ENCODE measurements around the gene PRDM5. TPM values are rescaled to one million over a fixed set of nuclear protein-coding genes. Genes with fewer than 3 reads are reported as not detected.

The PRDM5 gene
- total RNA-seq, 1 experiment from 2014 or later = 5.1 TPM

DNA sequence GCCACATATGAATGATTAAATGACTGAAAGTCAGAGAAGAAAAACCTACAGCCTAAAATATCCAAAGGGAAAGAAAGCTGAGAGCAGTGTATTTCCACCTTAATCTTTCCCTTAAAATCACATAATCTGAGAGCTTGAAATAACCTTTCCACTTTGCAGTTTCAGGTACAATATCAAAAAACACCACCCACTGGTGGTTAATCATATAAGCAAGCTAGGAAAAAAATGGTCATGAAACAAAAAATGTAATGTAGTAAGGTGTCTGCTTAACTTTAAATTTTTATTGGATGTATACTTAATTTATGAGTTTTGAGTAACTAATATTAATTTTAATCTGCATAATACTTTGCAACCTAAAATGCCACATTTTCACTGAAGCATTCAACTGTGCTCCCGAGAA, 3.2 kb downstream of the PRDM5 start:
- H3K4me2 ChIP-seq (ENCODE audit: low read length) = no peak overlapping the region
- RAD21 ChIA-PET (ENCODE audit: low non-redundant PET in 1 of 2, low total read pairs in 2 of 2, uncharacterized antibody in 2 of 2, unreplicated experiment in 2 of 2) = no interaction called here
- no peaks in the 10 kb centered on the region for H3K9me2 ChIP-seq (ENCODE audit: insufficient read depth)
- CTCF ChIA-PET = interaction anchor here (0.9 to 1.0 kb wide), 2 partner anchors 10 to 764 kb away, joined by 3 read pairs; no protein-coding TSS in a partner anchor
- TF ChIP-seq JUND (IDR thresholded peaks at IDR 0.05) = no peak
- TF ChIP-seq CTCF (IDR thresholded peaks at IDR 0.05 in 2 of 3, conservative IDR thresholded peaks at IDR 0.05 in 1 of 3; ENCODE audit: borderline replicate concordance in 1 of 3, insufficient read depth in 1 of 3, low read depth in 2 of 3, low read length in 2 of 3) = peak in 1 of 3 experiments; percentile 42; a peak in 2 of 6 replicates
- no peak for TF ChIP-seq EGR1 (IDR thresholded peaks at IDR 0.05; ENCODE audit: low read depth)
- TF ChIP-seq POLR2A (IDR thresholded peaks at IDR 0.05; ENCODE audit: borderline replicate concordance, extremely low read depth, insufficient read depth, insufficient read length) = no peak
- TF ChIP-seq ZFX (IDR thresholded peaks at IDR 0.05) = no peak
- TF ChIP-seq SP1 (IDR thresholded peaks at IDR 0.05; ENCODE audit: low read depth) = no peak
- no peak for TF ChIP-seq FOSL1 (IDR thresholded peaks at IDR 0.05; ENCODE audit: low read depth)
- TF ChIP-seq SRF (IDR thresholded peaks at IDR 0.05; ENCODE audit: low read depth) = no peak
- H3K36me3 ChIP-seq (ENCODE audit: control insufficient read depth in 1 of 2, insufficient read depth in 2 of 2, low read length in 2 of 2) = no peaks in the 10 kb centered on the region
- POLR2A ChIA-PET = no interaction called here
- no peak overlapping the region for H2AFZ ChIP-seq (ENCODE audit: low read depth, low read length, poor library complexity, severe bottlenecking)
- intact Hi-C loops (cut with micrococcal nuclease) = no loop called here
- no peaks in the 10 kb centered on the region for H4K20me1 ChIP-seq (ENCODE audit: insufficient read depth)
- H3K4me3 ChIP-seq (replicated peaks in 1 of 2; ENCODE audit: low read depth in 1 of 2, low read length in 2 of 2) = no peak overlapping the region
- no peaks in the 10 kb centered on the region for H3K27me3 ChIP-seq (ENCODE audit: insufficient read depth, low read length)
- no peaks in the 10 kb centered on the region for H3K79me2 ChIP-seq (ENCODE audit: insufficient read depth, low read length)
- no peak overlapping the region for H3K27ac ChIP-seq (ENCODE audit: low read depth, low read length)
- peaks cover 0 to 5% of the 10 kb centered on the region in 2 experiments; a peak in 2 of 4 replicates for H3K4me1 ChIP-seq (ENCODE audit: control insufficient read depth in 1 of 2, insufficient read depth in 2 of 2, low read length in 2 of 2)
- DNase-seq (ENCODE audit: low read depth, low spot score) = no peak
- no peak overlapping the region for H3K9ac ChIP-seq (ENCODE audit: low read length)
- no TSS peak for BruUV-seq (replicated peaks)
- no peaks in the 10 kb centered on the region for H3K9me3 ChIP-seq (ENCODE audit: control insufficient read depth in 1 of 2, insufficient read depth in 1 of 2, low read depth in 1 of 2, low read length in 2 of 2)
- no peak for ATAC-seq

- CTCF ChIA-PET = interaction anchor here (1.0 kb wide), 1 partner anchor 9 kb away, joined by 3 read pairs; no protein-coding TSS in a partner anchor
- intact Hi-C loops (cut with micrococcal nuclease) = no loop called here
Observed at GRCh38 chr4:120918788-120919187, 3.7 kb downstream of the PRDM5 start.

More at GRCh38 chr4:120918788-120919187, 3.7 kb downstream of the PRDM5 start:
- no peak for TF ChIP-seq JUND (IDR thresholded peaks at IDR 0.05)
- TF ChIP-seq, protein P1, sequence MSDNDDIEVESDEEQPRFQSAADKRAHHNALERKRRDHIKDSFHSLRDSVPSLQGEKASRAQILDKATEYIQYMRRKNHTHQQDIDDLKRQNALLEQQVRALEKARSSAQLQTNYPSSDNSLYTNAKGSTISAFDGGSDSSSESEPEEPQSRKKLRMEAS (IDR thresholded peaks at IDR 0.05) = no peak
- no peak for TF ChIP-seq EZH2phosphoT487 (IDR thresholded peaks at IDR 0.05; ENCODE audit: borderline replicate concordance)
- TF ChIP-seq REST (IDR thresholded peaks at IDR 0.05; ENCODE audit: low read depth) = no peak
- no peak for TF ChIP-seq ZFX (IDR thresholded peaks at IDR 0.05)
- no peak for TF ChIP-seq SRF (IDR thresholded peaks at IDR 0.05; ENCODE audit: low read depth)
- Histone ChIP-seq H3K9me2 (ENCODE audit: insufficient read depth) (no peaks in the 10 kb centered on the region), H3K79me2 (ENCODE audit: insufficient read depth, low read length) (no peaks in the 10 kb centered on the region), H3K27ac (ENCODE audit: low read depth, low read length) (no peak overlapping the region), H3K27me3 (ENCODE audit: insufficient read depth, low read length) (no peaks in the 10 kb centered on the region), H3K4me1 (ENCODE audit: control insufficient read depth in 1 of 2, insufficient read depth in 2 of 2, low read length in 2 of 2) (peaks cover 0 to 5% of the 10 kb centered on the region in 2 experiments; a peak in 2 of 4 replicates), H3K4me2 (ENCODE audit: low read length) (no peak overlapping the region), H4K20me1 (ENCODE audit: insufficient read depth) (no peaks in the 10 kb centered on the region), H3K4me3 (replicated peaks in 1 of 2; ENCODE audit: low read depth in 1 of 2, low read length in 2 of 2) (no peak overlapping the region), H3K9me3 (ENCODE audit: control insufficient read depth in 1 of 2, insufficient read depth in 1 of 2, low read depth in 1 of 2, low read length in 2 of 2) (no peaks in the 10 kb centered on the region), H3K36me3 (ENCODE audit: control insufficient read depth in 1 of 2, insufficient read depth in 2 of 2, low read length in 2 of 2) (no peaks in the 10 kb centered on the region), H2AFZ (ENCODE audit: low read depth, low read length, poor library complexity, severe bottlenecking) (no peak overlapping the region), H3K9ac (ENCODE audit: low read length) (no peak overlapping the region)
- BruUV-seq (replicated peaks) = no TSS peak
- no peak for DNase-seq (ENCODE audit: low read depth, low spot score)
- RAD21 ChIA-PET (ENCODE audit: low non-redundant PET in 1 of 2, low total read pairs in 2 of 2, uncharacterized antibody in 2 of 2, unreplicated experiment in 2 of 2) = no interaction called here
- no peak for ATAC-seq
- POLR2A ChIA-PET = no interaction called here
